Chondrocyte (in vitro differentiated cells): ENCODE data around the gene F2RL3. TPM values are rescaled to one million over a fixed set of nuclear protein-coding genes. Genes with fewer than 3 reads are reported as not detected.

Experiments used
- DNase-seq: peaks from one replicate; pipeline ENCODE4 v3.0.0; 2021; ENCODE audit warnings: mixed read lengths, low spot score
- H3K27ac Mint-ChIP-seq: one replicate; pipeline ENCODE4 v1.8.0; 2021; ENCODE audit warnings: mild to moderate bottlenecking, moderate library complexity, mixed read lengths; ENCODE audit not compliant: unreplicated experiment
- H3K27me3 Mint-ChIP-seq: 2 replicates; pipeline ENCODE4 v1.8.0; 2021; ENCODE audit warnings: low read depth, mixed read lengths
- H3K36me3 Mint-ChIP-seq: 2 replicates; pipeline ENCODE4 v1.8.0; 2021; ENCODE audit warnings: low read depth, mixed read lengths
- H3K4me1 Mint-ChIP-seq: 2 replicates; pipeline ENCODE4 v1.8.0; 2021; ENCODE audit warnings: low read depth, mild to moderate bottlenecking, mixed read lengths
- H3K4me3 Mint-ChIP-seq: one replicate; pipeline ENCODE4 v1.8.0; 2021; ENCODE audit warnings: mild to moderate bottlenecking, moderate library complexity, mixed read lengths; ENCODE audit not compliant: unreplicated experiment
- H3K9me3 Mint-ChIP-seq: 2 replicates; pipeline ENCODE4 v1.8.0; 2021; ENCODE audit warnings: low read depth, mixed read lengths
- CTCF ChIP-seq: fragments of 200-600 bp; sonication (generic); IDR thresholded peaks from 2 replicates; pipeline ENCODE4 v1.5.0; 2021; ENCODE audit warnings: antibody characterized with exemption, mild to moderate bottlenecking, moderate library complexity
- total RNA-seq: library from RNA; stranded (reverse); gene quantifications from 3 replicates; pipeline ENCODE4 v1.2.1, GENCODE V29; 2021

F2RL3 gene
- total RNA-seq, 1 donor from 2014 or later, result 0.05 TPM

DNA sequence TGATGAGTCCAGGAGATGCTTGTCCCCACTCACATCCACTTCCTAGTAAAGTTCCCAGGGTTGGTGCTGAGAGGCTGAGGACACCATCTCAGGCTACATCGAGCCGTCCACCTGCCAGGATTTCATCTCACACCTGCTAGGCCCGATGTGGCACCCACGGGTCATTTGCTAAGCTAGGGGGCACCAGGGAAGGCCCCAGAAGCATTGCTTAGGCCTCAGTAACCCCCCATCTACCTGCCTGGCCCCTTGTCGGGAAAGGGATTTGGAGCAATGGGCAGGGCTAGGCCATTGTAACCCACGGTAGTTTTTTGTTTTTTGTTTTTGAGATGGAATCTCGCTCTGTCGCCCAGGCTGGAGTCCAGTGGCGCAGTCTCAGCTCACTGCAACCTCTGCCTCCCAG lies 51.8 kb downstream of the F2RL3 start:
- H3K4me3 Mint-ChIP-seq, result no peak overlapping the region
- no peak overlapping the region for H3K27ac Mint-ChIP-seq
- no peaks in the 10 kb centered on the region for H3K4me1 Mint-ChIP-seq
- no peak for DNase-seq
- peaks cover 6% of the 10 kb centered on the region for H3K27me3 Mint-ChIP-seq
- no peaks in the 10 kb centered on the region for H3K9me3 Mint-ChIP-seq
- no peaks in the 10 kb centered on the region for H3K36me3 Mint-ChIP-seq
- no peak for TF ChIP-seq CTCF

Other genes with a start within 250 kb of the F2RL3 start
- gene SMIM7, start 228.9 kb upstream of the F2RL3 start, total RNA-seq, result 42.5 to 52.0 TPM (median 47.7 TPM) in 3 replicates
- 3.1 to 3.7 TPM (median 3.7 TPM) in 3 replicates for gene TMEM38A, start 227.9 kb upstream of the F2RL3 start, total RNA-seq
- gene NWD1, start 169.2 kb upstream of the F2RL3 start, total RNA-seq, result not detected in 3 replicates
- 59.2 to 62.2 TPM (median 59.7 TPM) in 3 replicates for gene SIN3B, start 59.6 kb upstream of the F2RL3 start, total RNA-seq
- 4.9 to 10.6 TPM (median 6.1 TPM) in 3 replicates for gene CPAMD8, start 137.8 kb downstream of the F2RL3 start, total RNA-seq
- 7.8 to 9.5 TPM (median 8.2 TPM) in 3 replicates for gene HAUS8, start 186.5 kb downstream of the F2RL3 start, total RNA-seq
- 90.8 to 98.1 TPM (median 94.6 TPM) in 3 replicates for gene MYO9B, start 186.8 kb downstream of the F2RL3 start, total RNA-seq